HepG2 (cell line): Measurements from ENCODE around the gene EFCAB8. TPM values are rescaled to one million over a fixed set of nuclear protein-coding genes. Genes with fewer than 3 reads are reported as not detected.

Experiments used
- ATAC-seq: fragments of 200-7000 bp; cut with Tn5 transposase; 3 replicates; pipeline ENCODE4 v1.9.1; 2020; ENCODE audit warnings: mild to moderate bottlenecking, moderate library complexity
- BruUV-seq: library from RNA; stranded (reverse); fragments of 400-500 nt; replicated peaks from 2 replicates; lab custom pipeline; 2021; lab: Mats Ljungman, UMichigan
- CTCF ChIA-PET: fragments of 300-600 bp; formaldehyde crosslinking; extraction: SDS; loops from one replicate; lab custom pipeline; 2021; ENCODE audit warnings: low total read pairs, inconsistent platforms, low intra/inter-chr PET ratio; lab: Yijun Ruan, JAX
- POLR2A ChIA-PET: fragments of 350-600 bp; sonication (Branson Sonifier 250); formaldehyde crosslinking; loops from one replicate; lab custom pipeline; 2020; ENCODE audit warnings: antibody characterized with exemption, inconsistent platforms; lab: Yijun Ruan, JAX
- DNase-seq: peaks from one replicate; pipeline ENCODE4 v3.0.0-alpha.2; 2015; ENCODE audit warnings: low spot score
- FAIRE-seq: peaks from 3 replicates; lab custom pipeline; 2011; peaks lifted over from hg19 to GRCh38; lab: Jason Lieb, UNC
- H2AFZ ChIP-seq: one replicate; pipeline ENCODE4 v1.6.1; 2011; ENCODE audit warnings: low read length, inconsistent platforms
- H3K27ac ChIP-seq: fragments of 300-600 bp; 3 replicates; pipeline ENCODE4 v1.8.0; 2011; ENCODE audit warnings: mixed run types, mild to moderate bottlenecking, mixed read lengths, low read length, inconsistent platforms; ENCODE audit not compliant: insufficient read depth; ENCODE audit errors: extremely low read length
- H3K27me3 ChIP-seq, 2 experiments: fragments of 200-600 bp in 1 of 2; 2 replicates in 1 of 2; 3 replicates in 1 of 2; pipeline versions ENCODE4 v1.6.0 to v1.8.0; 2011; ENCODE audit warnings: low read length in 2 of 2, mild to moderate bottlenecking in 2 of 2, moderate library complexity in 2 of 2, inconsistent platforms in 1 of 2; ENCODE audit not compliant: insufficient read depth in 2 of 2, control insufficient read depth in 1 of 2
- H3K36me3 ChIP-seq, 2 experiments: fragments of 200-600 bp in 1 of 2; replicated peaks in 1 of 2; 2 replicates in 1 of 2; 3 replicates in 1 of 2; pipeline versions ENCODE4 v1.5.1 to v1.8.0; 2011; ENCODE audit warnings: low read length in 2 of 2, inconsistent platforms in 1 of 2; ENCODE audit not compliant: insufficient read depth in 2 of 2, control insufficient read depth in 1 of 2
- H3K4me1 ChIP-seq: 2 replicates; pipeline ENCODE4 v1.5.1; 2012; ENCODE audit warnings: low read length, inconsistent platforms; ENCODE audit not compliant: insufficient read depth
- H3K4me2 ChIP-seq: 2 replicates; pipeline ENCODE4 v1.6.0; 2011; ENCODE audit warnings: low read depth, low read length, inconsistent platforms
- H3K4me3 ChIP-seq, 3 experiments: fragments of 200-600 bp in 1 of 3; sonication (generic), shearing (Covaris generic) in 1 of 3; replicated peaks in 1 of 3; 2 replicates each; pipeline ENCODE4 v1.5.1; 2011 to 2016; ENCODE audit warnings: low read length in 3 of 3, inconsistent platforms in 2 of 3, low read depth in 2 of 3, mild to moderate bottlenecking in 2 of 3, control low read depth in 1 of 3, mixed read lengths in 1 of 3; ENCODE audit not compliant: insufficient read depth in 1 of 3
- H3K79me2 ChIP-seq: one replicate; pipeline ENCODE4 v1.6.1; 2011; ENCODE audit warnings: low read length, inconsistent platforms; ENCODE audit not compliant: insufficient read depth
- H3K9ac ChIP-seq: 2 replicates; pipeline ENCODE4 v1.6.0; 2011; ENCODE audit warnings: mild to moderate bottlenecking, low read depth, low read length, inconsistent platforms; ENCODE audit not compliant: insufficient read depth
- H3K9me3 ChIP-seq: 2 replicates; pipeline ENCODE4 v1.5.1; 2012; ENCODE audit warnings: mild to moderate bottlenecking, low read length
- H4K20me1 ChIP-seq: 2 replicates; pipeline ENCODE4 v1.6.0; 2011; ENCODE audit warnings: inconsistent platforms, mild to moderate bottlenecking, low read length, moderate library complexity; ENCODE audit not compliant: insufficient read depth
- BCLAF1 ChIP-seq: fragments of 450-650 bp; IDR thresholded peaks from 2 replicates; pipeline ENCODE4 v1.6.1; 2017; ENCODE audit warnings: mild to moderate bottlenecking
- GMEB1 ChIP-seq: sonication (generic); formaldehyde crosslinking; IDR thresholded peaks from 2 replicates; pipeline ENCODE4 v1.5.1; 2020; ENCODE audit warnings: missing genetic modification reagents, mild to moderate bottlenecking, borderline replicate concordance
- ISX ChIP-seq: sonication (generic); formaldehyde crosslinking; conservative IDR thresholded peaks from 2 replicates; pipeline ENCODE4 v1.5.0; 2020; ENCODE audit warnings: missing genetic modification reagents
- NR0B2 ChIP-seq: sonication (generic); formaldehyde crosslinking; IDR thresholded peaks from 2 replicates; pipeline ENCODE4 v1.4.0; 2020; ENCODE audit warnings: mild to moderate bottlenecking, missing genetic modification reagents
- ZNF576 ChIP-seq: sonication (generic); formaldehyde crosslinking; IDR thresholded peaks from 2 replicates; pipeline ENCODE4 v1.4.0; 2020; ENCODE audit warnings: mild to moderate bottlenecking, missing genetic modification reagents
- ZNF776 ChIP-seq: sonication (generic); formaldehyde crosslinking; IDR thresholded peaks from 2 replicates; pipeline ENCODE4 v1.4.0; 2020; ENCODE audit warnings: mild to moderate bottlenecking, missing genetic modification reagents
- WGBS: methylation state at CpG from one replicate; pipeline ENCODE4 v1.1.6; 2017; ENCODE audit warnings: low lambda C conversion rate; 5-methylcytosine and 5-hydroxymethylcytosine counted together
- in situ Hi-C: cut with HindIII; loops from 2 replicates; pipeline ENCODE4 v1.10.0; 2017; ENCODE audit warnings: low pct_unique_long_range_greater_than_20kb; ENCODE audit not compliant: extremely low pct_ligation_motif_present
- intact Hi-C: fragments of 100-400 bp; cut with micrococcal nuclease; formaldehyde crosslinking; loops from one replicate; pipeline ENCODE4 v1.10.0; 2022; ENCODE audit not compliant: unreplicated experiment
- polyA plus RNA-seq, 8 experiments: library from polyadenylated mRNA; depleted of rRNA in 3 of 8; stranded (reverse) in 7 of 8; unstranded in 1 of 8; fragments of >200 nt; fragmentation: Illumina TruSeq in 4 of 8; extraction: Trizol in 4 of 8; gene quantifications; 2 replicates each; pipeline versions ENCODE4 v1.2.1 to v1.2.3, GENCODE V29; 2011 to 2016; ENCODE audit warnings: low read depth in 4 of 8, missing spikeins in 1 of 8, mixed read lengths in 1 of 8; ENCODE audit not compliant: insufficient read depth in 1 of 8
- total RNA-seq, 5 experiments: library from RNA; depleted of rRNA; stranded (reverse); fragments of >200 nt; fragmentation: Illumina TruSeq; extraction: Trizol; gene quantifications; 2 replicates each; pipeline ENCODE4 v1.2.3, GENCODE V29; 2016; ENCODE audit warnings: low read depth in 1 of 5

EFCAB8 gene
- total and polyA plus RNA-seq, 2 of the 13 experiments (the other 11 are each of a cell fraction or from before 2014, with no cell fraction given) = 0.15 to 0.22 TPM

- Histone ChIP-seq H3K36me3 (no peaks in the 10 kb centered on the region), H3K27me3 (peaks cover 16 to 62% of the 10 kb centered on the region in 2 experiments), H4K20me1 (no peaks in the 10 kb centered on the region), H3K9ac (no peak overlapping the region), H2AFZ (no peak overlapping the region), H3K4me3 (no peak overlapping the region), H3K27ac (no peak overlapping the region), H3K9me3 (no peaks in the 10 kb centered on the region), H3K79me2 (no peaks in the 10 kb centered on the region), H3K4me1 (no peaks in the 10 kb centered on the region), H3K4me2 (no peak overlapping the region)
- BruUV-seq = no TSS peak
- intact Hi-C loops = no loop called here
- POLR2A ChIA-PET = no interaction called here
- in situ Hi-C loops = loop anchor here (10.0 kb wide), 1 partner anchor 307 kb away; the partner anchor contains the start of gene BPIFA3
- ATAC-seq = peak; percentile 13; the same call in 1 of the 3 replicates
- no peak for FAIRE-seq
- no peak for DNase-seq
- CTCF ChIA-PET = no interaction called here
- WGBS = 27% methylated on average over 13 of the region's 13 CpGs
- TF ChIP-seq ZNF776 (0 out of 2 replicates have a peak, but pooled peaks have one; percentile 54), GMEB1 (CRISPR knock-in tag) (no peak), ISX (CRISPR knock-in tag) (no peak)
Observed at GRCh38 chr20:32907886-32908285, 49.2 kb downstream of the EFCAB8 start.

- no TSS peak for BruUV-seq
- peak; percentile 5; the same call in 1 of the 3 replicates for ATAC-seq
- intact Hi-C loops = no loop called here
Observed at GRCh38 chr20:32908334-32909292, 49.9 kb downstream of the EFCAB8 start.

More at GRCh38 chr20:32908334-32909292, 49.9 kb downstream of the EFCAB8 start:
- Histone ChIP-seq H3K79me2 (no peaks in the 10 kb centered on the region), H3K27ac (no peak overlapping the region), H3K36me3 (no peaks in the 10 kb centered on the region), H4K20me1 (no peaks in the 10 kb centered on the region), H3K27me3 (peaks cover 16 to 55% of the 10 kb centered on the region in 2 experiments), H3K9ac (no peak overlapping the region), H2AFZ (no peak overlapping the region), H3K4me2 (no peak overlapping the region), H3K4me1 (no peaks in the 10 kb centered on the region), H3K9me3 (no peaks in the 10 kb centered on the region), H3K4me3 (no peak overlapping the region)
- FAIRE-seq (no peak), DNase-seq (no peak)
- 26% methylated on average over 18 of the region's 19 CpGs for WGBS
- ChIA-PET CTCF (no interaction called here), POLR2A (no interaction called here)
- TF ChIP-seq BCLAF1 (no peak), NR0B2 (CRISPR knock-in tag) (peak; percentile 54; the same call in 1 of the 2 replicates), ZNF576 (0 out of 2 replicates have a peak, but pooled peaks have one; percentile 26)
- in situ Hi-C loops = loop anchor here (10.0 kb wide), 1 partner anchor 306 kb away; the partner anchor contains the start of gene BPIFA3
